Spinal cord (tissue), 10 donors: ENCODE data around the gene HMSD. TPM values are rescaled to one million over a fixed set of nuclear protein-coding genes. Genes with fewer than 3 reads are reported as not detected.
"Not testable (repeated sequence)": the region's sequence is repeated elsewhere in the genome, so short reads cannot be mapped to it uniquely, and the experiment has no call there.

ENCODE experiments used
- DNase-seq, 6 donors: peaks; one replicate each; pipeline versions ENCODE4 v3.0.0 to v3.0.0-alpha.2; 2013 to 2015; ENCODE audit warnings: low spot score in 6 of 6, low read depth in 4 of 6
- H3K27ac ChIP-seq: one replicate; pipeline ENCODE4 v1.5.1; 2013; ENCODE audit warnings: low read depth, low read length, control low read depth
- H3K27me3 ChIP-seq: one replicate; pipeline ENCODE4 v1.6.1; 2013; ENCODE audit warnings: low read length; ENCODE audit not compliant: control insufficient read depth, insufficient read depth
- H3K36me3 ChIP-seq: one replicate; pipeline ENCODE4 v1.6.1; 2013; ENCODE audit warnings: low read length; ENCODE audit not compliant: control insufficient read depth, insufficient read depth
- H3K4me1 ChIP-seq: one replicate; pipeline ENCODE4 v1.6.1; 2013; ENCODE audit warnings: low read length; ENCODE audit not compliant: control insufficient read depth, insufficient read depth
- H3K4me3 ChIP-seq: one replicate; pipeline ENCODE4 v1.5.1; 2013; ENCODE audit warnings: low read depth, low read length, control low read depth
- H3K9me3 ChIP-seq: one replicate; pipeline ENCODE4 v1.6.1; 2013; ENCODE audit warnings: low read length; ENCODE audit not compliant: control insufficient read depth, insufficient read depth
- WGBS: methylation state at CpG from one replicate; pipeline ENCODE4 v1.1.5; 2013; ENCODE audit warnings: missing lambda C conversion rate; ENCODE audit not compliant: insufficient coverage; 5-methylcytosine and 5-hydroxymethylcytosine counted together
- polyA plus RNA-seq, 2 donors: library from polyadenylated mRNA; unstranded; fragments of 120-200 nt; gene quantifications; one replicate each; pipeline ENCODE4 v1.2.1, GENCODE V29; 2013; ENCODE audit not compliant: insufficient read length in 2 of 2
- total RNA-seq, 2 donors: library from RNA; depleted of rRNA in 1 of 2; stranded (reverse); fragments of 120-200 nt in 1 of 2; fragments of >200 nt in 1 of 2; gene quantifications; one replicate each; pipeline versions ENCODE4 v1.2.3 to v1.2.4, GENCODE V29; 2013 to 2014
- donor health status: healthy.

HMSD gene
- total and polyA plus RNA-seq, 4 donors, result 0.79 to 4.6 (median 2.4) TPM

DNA sequence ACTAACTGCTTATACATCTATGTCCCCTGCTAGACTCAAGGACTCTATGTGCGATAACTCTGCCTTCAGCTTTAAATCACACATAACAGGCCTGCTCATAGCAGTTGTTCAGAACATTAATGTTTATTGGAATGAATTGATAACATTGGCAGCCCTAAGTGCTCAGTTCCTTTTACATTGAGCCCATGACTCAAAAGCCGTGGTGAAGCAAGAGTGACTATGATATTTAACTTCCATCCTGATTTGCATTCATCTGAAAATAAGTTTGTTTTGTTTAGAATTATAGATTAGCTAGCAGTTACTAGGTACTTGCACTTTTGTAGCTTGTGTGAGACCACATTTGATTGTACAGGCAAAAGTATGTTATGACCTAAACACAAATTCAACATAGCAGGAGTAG, 27.1 kb upstream of the HMSD start:
- no peak for DNase-seq
- no CpG with 5 or more reads among the region's 2 CpGs for WGBS
- H3K27ac ChIP-seq, result no peak overlapping the region
- H3K27me3 ChIP-seq, result no peaks in the 10 kb centered on the region
- H3K4me1 ChIP-seq, result no peaks in the 10 kb centered on the region
- no peak overlapping the region for H3K4me3 ChIP-seq
- H3K9me3 ChIP-seq, result no peaks in the 10 kb centered on the region
- no peaks in the 10 kb centered on the region for H3K36me3 ChIP-seq

DNA sequence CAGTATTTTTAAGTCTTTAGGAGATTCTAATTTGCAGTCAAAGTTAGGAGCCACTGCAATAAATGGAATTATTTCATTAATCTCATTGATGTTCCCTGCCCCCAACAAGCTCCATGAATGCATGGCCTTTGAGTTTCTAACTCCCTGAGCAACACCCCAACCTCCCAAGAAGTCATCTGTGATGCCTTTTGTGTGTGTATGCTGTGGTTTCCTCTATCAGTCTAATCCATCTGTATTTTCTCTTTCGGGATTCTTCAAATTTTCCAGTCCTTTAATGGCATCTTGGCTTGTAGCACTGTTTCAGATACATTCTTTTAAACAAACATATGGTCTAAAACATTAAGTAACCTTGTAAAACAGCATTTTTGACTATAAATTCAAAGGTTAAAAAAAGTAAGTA, 24.6 kb upstream of the HMSD start:
- no peak for DNase-seq
- WGBS, result no CpG with 5 or more reads among the region's 1 CpG
- H3K36me3 ChIP-seq, result no peaks in the 10 kb centered on the region
- no peaks in the 10 kb centered on the region for H3K27me3 ChIP-seq
- no peaks in the 10 kb centered on the region for H3K9me3 ChIP-seq
- no peak overlapping the region for H3K4me3 ChIP-seq
- H3K27ac ChIP-seq, result no peak overlapping the region
- H3K4me1 ChIP-seq, result no peaks in the 10 kb centered on the region

GRCh38 chr18:63928331-63928730, 20.8 kb upstream of the HMSD start:
- no peaks in the 10 kb centered on the region for H3K9me3 ChIP-seq
- no peak overlapping the region for H3K4me3 ChIP-seq
- no peak for DNase-seq
- WGBS, result no CpG with 5 or more reads among the region's 8 CpGs
- no peak overlapping the region for H3K27ac ChIP-seq
- no peaks in the 10 kb centered on the region for H3K4me1 ChIP-seq
- no peaks in the 10 kb centered on the region for H3K36me3 ChIP-seq
- H3K27me3 ChIP-seq, result no peaks in the 10 kb centered on the region

DNA sequence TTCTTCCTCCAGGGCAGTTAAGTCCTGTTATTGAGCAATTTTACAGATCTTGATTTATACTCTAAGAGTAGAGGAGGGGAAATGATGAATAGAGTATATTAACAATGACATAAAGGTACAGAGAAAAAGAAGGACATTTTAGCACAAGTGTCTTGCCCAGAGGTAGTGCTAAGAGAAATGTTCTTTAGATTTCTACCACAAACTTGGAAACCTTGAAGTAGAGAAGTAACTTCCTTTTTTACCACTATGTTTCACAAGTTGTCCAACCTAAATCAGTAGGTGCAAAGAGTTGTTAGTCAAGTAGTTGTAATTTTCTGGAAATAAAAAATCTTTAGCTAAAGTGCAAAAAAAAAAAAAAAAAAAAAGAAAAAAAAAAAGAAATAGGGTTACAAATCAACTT, 19.7 kb upstream of the HMSD start:
- H3K27ac ChIP-seq, H3K9me3 ChIP-seq, H3K4me3 ChIP-seq, H3K36me3 ChIP-seq, H3K4me1 ChIP-seq, DNase-seq, H3K27me3 ChIP-seq: not testable (repeated sequence)

GRCh38 chr18:63930773-63931354, 18.2 kb upstream of the HMSD start:
- H3K4me1 ChIP-seq, result peaks cover under 1% of the 10 kb centered on the region
- no peaks in the 10 kb centered on the region for H3K36me3 ChIP-seq
- no peaks in the 10 kb centered on the region for H3K27me3 ChIP-seq
- WGBS, result 85% methylated on average over 2 of the region's 3 CpGs
- no peaks in the 10 kb centered on the region for H3K9me3 ChIP-seq
- H3K27ac ChIP-seq, result no peak overlapping the region
- no peak overlapping the region for H3K4me3 ChIP-seq
- DNase-seq, result no peak

DNA sequence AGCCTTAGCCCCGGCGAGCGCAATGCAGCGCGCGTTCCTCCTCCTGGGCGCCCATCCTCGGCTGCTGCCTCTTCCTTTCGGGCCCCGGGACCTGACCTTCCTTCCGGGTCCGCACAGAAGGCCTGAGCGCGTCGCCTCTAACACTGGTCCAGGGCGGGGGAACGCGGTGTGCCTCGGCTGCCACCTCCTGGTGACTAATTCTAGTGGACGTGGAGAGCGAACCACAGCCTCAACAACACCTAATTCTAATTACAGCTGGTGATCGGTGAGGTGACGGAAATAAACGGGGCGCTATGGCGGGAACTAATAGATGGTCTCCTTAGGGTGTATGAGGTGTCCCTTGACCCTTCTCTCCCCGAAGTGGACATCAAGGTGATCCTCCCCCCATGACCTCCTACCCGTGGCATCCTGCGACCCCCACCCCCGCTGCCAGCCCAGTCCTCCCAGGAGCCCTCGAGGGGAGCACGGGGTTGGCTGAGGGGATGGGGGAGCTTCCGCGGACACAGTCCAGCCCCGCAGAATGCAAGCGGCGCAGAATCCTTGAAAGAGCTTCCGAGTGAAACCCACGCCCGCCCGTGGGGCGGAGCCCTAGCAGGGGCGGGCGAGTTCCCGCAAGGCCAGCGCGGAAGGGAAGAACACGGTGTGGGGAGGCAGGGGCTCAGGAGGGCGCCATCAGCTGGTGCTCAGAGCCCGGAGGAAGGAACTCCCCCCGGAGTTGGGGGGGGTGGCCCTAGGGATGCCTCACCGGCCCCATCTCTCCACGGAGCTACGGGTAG, 12.8 kb upstream of the HMSD start:
- Histone ChIP-seq H3K4me1 (peaks cover 14% of the 10 kb centered on the region), H3K9me3 (no peaks in the 10 kb centered on the region), H3K27me3 (peaks cover 5% of the 10 kb centered on the region), H3K36me3 (no peaks in the 10 kb centered on the region), H3K27ac (no peak overlapping the region), H3K4me3 (peak overlapping the region; percentile 65)
- peak in 5 of 6 donors; percentile 35 to 90 (median 49) for DNase-seq
- under 1% methylated on average over 40 of the region's 54 CpGs for WGBS

GRCh38 chr18:63936932-63937393, 12.1 kb upstream of the HMSD start:
- Histone ChIP-seq H3K9me3 (no peaks in the 10 kb centered on the region), H3K27me3 (peaks cover 5% of the 10 kb centered on the region), H3K36me3 (no peaks in the 10 kb centered on the region), H3K4me1 (peaks cover 14% of the 10 kb centered on the region), H3K27ac (no peak overlapping the region), H3K4me3 (peak overlapping the region; percentile 65)
- WGBS, result 39% methylated on average over 19 of the region's 19 CpGs
- DNase-seq, result no peak

DNA sequence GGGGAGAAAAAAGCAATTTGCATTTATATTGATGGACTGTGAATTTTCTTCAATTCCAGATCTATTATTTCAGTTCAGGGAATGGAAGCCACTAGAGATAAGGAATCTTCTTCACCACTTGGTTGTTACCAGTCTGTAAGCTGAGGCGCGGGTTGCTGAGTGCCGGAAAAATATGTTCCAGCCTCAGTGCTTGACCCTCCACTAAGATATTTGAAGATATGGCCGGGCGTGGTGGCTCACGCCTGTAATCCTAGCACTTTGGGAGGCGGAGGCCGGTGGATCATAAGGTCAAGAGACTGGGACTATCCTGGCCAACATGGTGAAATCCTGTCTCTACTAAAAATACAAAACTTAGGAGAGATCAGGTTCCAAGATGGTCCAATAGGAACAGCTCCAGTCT, 9.1 kb upstream of the HMSD start:
- peaks cover 5% of the 10 kb centered on the region for H3K27me3 ChIP-seq
- H3K4me1 ChIP-seq, result peaks cover 14% of the 10 kb centered on the region
- H3K27ac ChIP-seq, result no peak overlapping the region
- no peak for DNase-seq
- no peaks in the 10 kb centered on the region for H3K9me3 ChIP-seq
- no peak overlapping the region for H3K4me3 ChIP-seq
- WGBS, result 98% methylated on average over 6 of the region's 8 CpGs
- no peaks in the 10 kb centered on the region for H3K36me3 ChIP-seq

GRCh38 chr18:63940543-63941050, 8.5 kb upstream of the HMSD start:
- H3K9me3 ChIP-seq, DNase-seq, H3K27ac ChIP-seq, H3K4me3 ChIP-seq, H3K36me3 ChIP-seq, H3K27me3 ChIP-seq: not testable (repeated sequence)
- WGBS, result 82% methylated on average over 17 of the region's 17 CpGs
- H3K4me1 ChIP-seq, result peaks cover 14% of the 10 kb centered on the region
